ENCODE data around the gene CREB3L2.

DNA sequence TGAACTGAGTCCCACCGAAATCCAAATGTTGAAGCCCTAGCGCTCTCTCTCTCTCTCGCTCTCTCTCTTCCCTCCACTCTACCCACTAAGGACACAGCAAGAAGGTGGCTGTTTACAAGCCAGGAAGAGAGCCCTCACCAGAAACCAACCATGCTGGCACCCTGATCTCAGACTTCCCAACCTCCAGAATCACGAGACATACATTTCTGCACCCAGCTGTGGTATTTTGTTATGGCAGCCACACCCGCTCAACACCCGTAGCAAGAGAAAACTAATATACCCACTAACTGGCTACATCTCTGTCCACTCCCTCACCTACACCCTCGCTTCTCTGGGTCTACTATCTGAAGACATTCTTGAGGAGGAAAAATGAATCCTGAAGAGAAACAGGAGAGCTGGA, 54.8 kb downstream of the CREB3L2 start:
- TF ChIP-seq, protein P1, sequence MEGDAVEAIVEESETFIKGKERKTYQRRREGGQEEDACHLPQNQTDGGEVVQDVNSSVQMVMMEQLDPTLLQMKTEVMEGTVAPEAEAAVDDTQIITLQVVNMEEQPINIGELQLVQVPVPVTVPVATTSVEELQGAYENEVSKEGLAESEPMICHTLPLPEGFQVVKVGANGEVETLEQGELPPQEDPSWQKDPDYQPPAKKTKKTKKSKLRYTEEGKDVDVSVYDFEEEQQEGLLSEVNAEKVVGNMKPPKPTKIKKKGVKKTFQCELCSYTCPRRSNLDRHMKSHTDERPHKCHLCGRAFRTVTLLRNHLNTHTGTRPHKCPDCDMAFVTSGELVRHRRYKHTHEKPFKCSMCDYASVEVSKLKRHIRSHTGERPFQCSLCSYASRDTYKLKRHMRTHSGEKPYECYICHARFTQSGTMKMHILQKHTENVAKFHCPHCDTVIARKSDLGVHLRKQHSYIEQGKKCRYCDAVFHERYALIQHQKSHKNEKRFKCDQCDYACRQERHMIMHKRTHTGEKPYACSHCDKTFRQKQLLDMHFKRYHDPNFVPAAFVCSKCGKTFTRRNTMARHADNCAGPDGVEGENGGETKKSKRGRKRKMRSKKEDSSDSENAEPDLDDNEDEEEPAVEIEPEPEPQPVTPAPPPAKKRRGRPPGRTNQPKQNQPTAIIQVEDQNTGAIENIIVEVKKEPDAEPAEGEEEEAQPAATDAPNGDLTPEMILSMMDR (IDR thresholded peaks at IDR 0.05 in 2 of 3, conservative IDR thresholded peaks at IDR 0.05 in 1 of 3; ENCODE audit: borderline replicate concordance in 1 of 3, insufficient read depth in 1 of 3, low read depth in 2 of 3, low read length in 2 of 3) = no peak
- no peak for TF ChIP-seq POLR2AphosphoS5 (IDR thresholded peaks at IDR 0.05; ENCODE audit: low read depth, low read length)
- no peak for TF ChIP-seq POLR2A (IDR thresholded peaks at IDR 0.05; ENCODE audit: borderline replicate concordance, extremely low read depth, insufficient read depth, insufficient read length)
- TF ChIP-seq, protein P2, sequence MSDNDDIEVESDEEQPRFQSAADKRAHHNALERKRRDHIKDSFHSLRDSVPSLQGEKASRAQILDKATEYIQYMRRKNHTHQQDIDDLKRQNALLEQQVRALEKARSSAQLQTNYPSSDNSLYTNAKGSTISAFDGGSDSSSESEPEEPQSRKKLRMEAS (IDR thresholded peaks at IDR 0.05) = no peak
- TF ChIP-seq YY1 (IDR thresholded peaks at IDR 0.05; ENCODE audit: extremely low read depth, insufficient replicate concordance, low read depth, low read length) = no peak
- TF ChIP-seq ZNF274 (IDR thresholded peaks at IDR 0.05; ENCODE audit: low read depth, low read length) = no peak
- no peak for TF ChIP-seq RAD21 (IDR thresholded peaks at IDR 0.05; ENCODE audit: low read depth)

Measured in HCT116 (cell line).